Activated CD8-positive, alpha-beta memory T cell treated with anti-CD3 and anti-CD28 coated beads for 36 hours (primary cell): ENCODE measurements around the gene CALML3. TPM values are rescaled to one million over a fixed set of nuclear protein-coding genes. Genes with fewer than 3 reads are reported as not detected.

Experiments
- CTCF ChIA-PET: fragments of 350-600 bp; sonication (Branson Sonifier 250); formaldehyde crosslinking; loops from one replicate; lab custom pipeline; 2021; ENCODE audit warnings: antibody characterized with exemption; lab: Charles Lee
- POLR2A ChIA-PET: fragments of 350-600 bp; sonication (Branson Sonifier 250); formaldehyde crosslinking; loops from one replicate; lab custom pipeline; 2021; ENCODE audit warnings: antibody characterized with exemption; lab: Charles Lee
- total RNA-seq, 2 experiments: library from RNA; stranded (reverse); gene quantifications; one replicate each; pipeline ENCODE4 v1.2.3, GENCODE V29; 2021

CALML3 gene
- total RNA-seq, 2 experiments from 2014 or later = not detected

GRCh38 chr10:5519054-5519453, 5.7 kb upstream of the CALML3 start:
- ChIA-PET CTCF (no interaction called here), POLR2A (no interaction called here)

- CTCF ChIA-PET = no interaction called here
- POLR2A ChIA-PET = no interaction called here
Observed at GRCh38 chr10:5522913-5523560, 1.7 kb upstream of the CALML3 start.

- POLR2A ChIA-PET = no interaction called here
- CTCF ChIA-PET = no interaction called here
Observed at GRCh38 chr10:5523796-5524574, 776 bp upstream of the CALML3 start.

GRCh38 chr10:5525561-5526341, 990 bp downstream of the CALML3 start:
- CTCF ChIA-PET = no interaction called here

GRCh38 chr10:5526691-5527331, 2.0 kb downstream of the CALML3 start:
- ChIA-PET CTCF (no interaction called here), POLR2A (no interaction called here)

More at GRCh38 chr10:5525561-5526341, 990 bp downstream of the CALML3 start:
- POLR2A ChIA-PET = no interaction called here

GRCh38 chr10:5527332-5528200, 2.8 kb downstream of the CALML3 start:
- POLR2A ChIA-PET = no interaction called here
- CTCF ChIA-PET = no interaction called here

- ChIA-PET CTCF (no interaction called here), POLR2A (interaction anchor here (0.5 kb wide), 1 partner anchor 122 kb away, joined by 4 read pairs; no protein-coding TSS in a partner anchor)
Observed at GRCh38 chr10:5528989-5529701, 4.4 kb downstream of the CALML3 start.

- ChIA-PET CTCF (no interaction called here), POLR2A (no interaction called here)
Observed at GRCh38 chr10:5529702-5530411, 5.1 kb downstream of the CALML3 start.

GRCh38 chr10:5530412-5530806, 5.6 kb downstream of the CALML3 start:
- POLR2A ChIA-PET = no interaction called here
- CTCF ChIA-PET = no interaction called here

- POLR2A ChIA-PET = no interaction called here
- CTCF ChIA-PET = no interaction called here
Observed at GRCh38 chr10:5530846-5531557, 6.2 kb downstream of the CALML3 start.

- ChIA-PET POLR2A (no interaction called here), CTCF (no interaction called here)
Observed at GRCh38 chr10:5531558-5532306, 7.0 kb downstream of the CALML3 start.

GRCh38 chr10:5532307-5532605, 7.5 kb downstream of the CALML3 start:
- CTCF ChIA-PET = no interaction called here
- POLR2A ChIA-PET = no interaction called here

GRCh38 chr10:5532618-5533097, 7.9 kb downstream of the CALML3 start:
- POLR2A ChIA-PET = no interaction called here

GRCh38 chr10:5533098-5533731, 8.5 kb downstream of the CALML3 start:
- CTCF ChIA-PET = no interaction called here
- POLR2A ChIA-PET = no interaction called here

More at GRCh38 chr10:5532618-5533097, 7.9 kb downstream of the CALML3 start:
- CTCF ChIA-PET = no interaction called here

- ChIA-PET CTCF (no interaction called here), POLR2A (no interaction called here)
Observed at GRCh38 chr10:5534051-5534821, 9.5 kb downstream of the CALML3 start.
